H1 (cell line): Measurements from ENCODE around the gene PCF11. TPM values are rescaled to one million over a fixed set of nuclear protein-coding genes. Genes with fewer than 3 reads are reported as not detected.

ENCODE experiments used
- ATF3 ChIP-seq: IDR thresholded peaks from 2 replicates; pipeline ENCODE4 v1.6.1; 2011; ENCODE audit warnings: low read depth, mild to moderate bottlenecking, low read length; ENCODE audit not compliant: insufficient read depth
- BCL11A ChIP-seq, 2 experiments: IDR thresholded peaks; one replicate each; pipeline ENCODE4 v1.6.1; 2011; ENCODE audit warnings: low read depth in 2 of 2, low read length in 2 of 2, mild to moderate bottlenecking in 2 of 2
- CBX5 ChIP-seq: fragments of 300-800, 300-1000 bp; sonication (generic); IDR thresholded peaks from 2 replicates; pipeline ENCODE4 v1.7.1; 2016; ENCODE audit warnings: antibody characterized with exemption, low read length, low read depth
- CTCF ChIP-seq, 3 experiments: IDR thresholded peaks; 1 replicate in 2 of 3; 2 replicates in 1 of 3; pipeline versions ENCODE4 v1.5.1 to v1.6.1; 2011; ENCODE audit warnings: low read length in 3 of 3, mild to moderate bottlenecking in 3 of 3, inconsistent platforms in 2 of 3, low read depth in 1 of 3, moderate library complexity in 1 of 3; ENCODE audit not compliant: insufficient read depth in 1 of 3; ENCODE audit errors: control extremely low read depth in 1 of 3
- GABPA ChIP-seq: IDR thresholded peaks from 2 replicates; pipeline ENCODE4 v1.6.1; 2011; ENCODE audit warnings: mild to moderate bottlenecking, low read length, moderate library complexity, borderline replicate concordance; ENCODE audit not compliant: insufficient read depth
- JUN ChIP-seq: IDR thresholded peaks from 2 replicates; pipeline ENCODE4 v1.6.1; 2011; ENCODE audit warnings: low read depth, mild to moderate bottlenecking, improper control_type of control experiment, low read length
- JUND ChIP-seq: IDR thresholded peaks from 2 replicates; pipeline ENCODE4 v1.6.1; 2011; ENCODE audit warnings: mild to moderate bottlenecking, improper control_type of control experiment, low read length
- KDM1A ChIP-seq: fragments of 200-600, 300-600 bp; sonication (generic); IDR thresholded peaks from 2 replicates; pipeline ENCODE4 v1.7.1; 2016; ENCODE audit warnings: mild to moderate bottlenecking, low read length, borderline replicate concordance
- MAFK ChIP-seq: IDR thresholded peaks from 2 replicates; pipeline ENCODE4 v1.6.1; 2012; ENCODE audit warnings: low read depth, mild to moderate bottlenecking, improper control_type of control experiment, low read length
- NANOG ChIP-seq: IDR thresholded peaks from 2 replicates; pipeline ENCODE4 v1.6.1; 2011; ENCODE audit warnings: low read length, low read depth, mild to moderate bottlenecking, inconsistent platforms; ENCODE audit not compliant: insufficient read depth, poor library complexity, severe bottlenecking
- NRF1 ChIP-seq: IDR thresholded peaks from 2 replicates; pipeline ENCODE4 v1.6.1; 2011; ENCODE audit warnings: mild to moderate bottlenecking, low read depth, low read length, improper control_type of control experiment
- RBBP5 ChIP-seq: IDR thresholded peaks from 2 replicates; pipeline ENCODE4 v1.7.1; 2012; ENCODE audit warnings: low read depth, mild to moderate bottlenecking, inconsistent platforms, low read length, moderate library complexity, borderline replicate concordance
- SAP30 ChIP-seq: fragments of 300-600 bp; sonication (generic); IDR thresholded peaks from 2 replicates; pipeline ENCODE4 v1.7.1; 2012; ENCODE audit warnings: low read length, moderate library complexity, mild to moderate bottlenecking, inconsistent platforms; ENCODE audit not compliant: insufficient read depth, insufficient replicate concordance
- SIN3A ChIP-seq, 2 experiments: IDR thresholded peaks in 1 of 2; conservative IDR thresholded peaks in 1 of 2; 2 replicates each; pipeline ENCODE4 v1.6.1; 2011 to 2012; ENCODE audit warnings: low read length in 2 of 2, improper control_type of control experiment in 1 of 2, low read depth in 1 of 2, mild to moderate bottlenecking in 1 of 2
- SP2 ChIP-seq: IDR thresholded peaks from 2 replicates; pipeline ENCODE4 v1.6.1; 2012; ENCODE audit warnings: mild to moderate bottlenecking, low read length, inconsistent platforms
- SRF ChIP-seq: IDR thresholded peaks from 2 replicates; pipeline ENCODE4 v1.6.1; 2011; ENCODE audit warnings: mild to moderate bottlenecking, low read depth, low read length, moderate library complexity
- TAF7 ChIP-seq: optimal IDR thresholded peaks from 2 replicates; pipeline ENCODE3; 2011; ENCODE audit warnings: low read depth, mild to moderate bottlenecking, inconsistent platforms, low read length, moderate library complexity, borderline replicate concordance
- USF2 ChIP-seq: IDR thresholded peaks from 2 replicates; pipeline ENCODE4 v1.6.1; 2011; ENCODE audit warnings: low read length, improper control_type of control experiment
- polyA plus RNA-seq, 7 experiments: library from polyadenylated mRNA; depleted of rRNA in 3 of 7; stranded (reverse) in 5 of 7; unstranded in 2 of 7; fragments of >200 nt in 5 of 7; fragments of 200-250 nt in 2 of 7; gene quantifications; 1 replicate in 5 of 7; 2 replicates in 1 of 7; 4 replicates in 1 of 7; pipeline versions ENCODE4 v1.2.1 to v1.2.3, GENCODE V29; 2011 to 2013; ENCODE audit warnings: missing spikeins in 2 of 7, mixed read lengths in 2 of 7
- total RNA-seq: library from RNA; stranded (reverse); fragmentation: NEBNext Ultra II Directional; extraction: Animal tissue kit (Norgen Biotek cat#: 25700); gene quantifications from 2 replicates; pipeline ENCODE4 v1.2.1, GENCODE V29; 2021

Gene PCF11
- total and polyA plus RNA-seq, 2 of the 8 experiments (the other 6 are each of a cell fraction or from before 2014, with no cell fraction given): 25.1 to 47.7 TPM

GRCh38 chr11:83193315-83194280 lies 36.7 kb downstream of the PCF11 start, which contains the start of gene ANKRD42 (continued):
- TF ChIP-seq NRF1 (no peak), JUND (peak; percentile 73; the same call in 1 of the 2 replicates), TAF7 (no peak), NANOG (no peak), CBX5 (no peak), SIN3A (conservative IDR thresholded peaks at IDR 0.05 in 1 of 2, IDR thresholded peaks at IDR 0.05 in 1 of 2; ENCODE audit: low read depth in 1 of 2, low read length in 2 of 2) (peak; percentile 82 to 98; a peak in 3 of 4 replicates), USF2 (no peak), KDM1A (no peak), BCL11A (IDR thresholded peaks at IDR 0.05; ENCODE audit: low read depth in 2 of 2, low read length in 2 of 2) (no peak), CTCF (IDR thresholded peaks at IDR 0.05; ENCODE audit: control extremely low read depth in 1 of 3, insufficient read depth in 1 of 3, low read depth in 1 of 3, low read length in 3 of 3) (no peak), MAFK (no peak), GABPA (peak; percentile 92), RBBP5 (peak; percentile 64; the same call in 1 of the 2 replicates), SP2 (no peak), JUN (peak; percentile 39; the same call in 1 of the 2 replicates), SRF (no peak), SAP30 (peak; percentile 89), ATF3 (no peak)
